ENCODE measurements around the gene MOV10.
A peak's percentile ranks its signal among the peaks of the same experiment; 100 is the strongest.

MOV10 gene

GRCh38 chr1:112744009-112744578, 69.6 kb downstream of the MOV10 start:
- DNase-seq = no peak
- Histone ChIP-seq H3K27ac (no peak overlapping the region), H3K27me3 (peaks cover 0 to 31% of the 10 kb centered on the region in 2 donors), H3K36me3 (no peaks in the 10 kb centered on the region), H3K9me3 (peaks cover 0 to 6% (median 3%) of the 10 kb centered on the region in 3 donors), H3K4me1 (peaks cover 0 to 11% (median 6%) of the 10 kb centered on the region in 4 donors), H3K4me3 (peak overlapping the region; percentile 20 to 30)
- TF ChIP-seq CTCF (IDR thresholded peaks at IDR 0.05) = peak in 1 of 2 experiments; percentile 22
- intact Hi-C loops (cut with DNase I; ENCODE audit: low total_unique reads) = no loop called here

GRCh38 chr1:112748396-112748795, 73.9 kb downstream of the MOV10 start:
- Histone ChIP-seq H3K36me3 (no peaks in the 10 kb centered on the region), H3K9me3 (peaks cover 0 to 3% (median 0%) of the 10 kb centered on the region in 3 donors), H3K4me1 (peaks cover 0 to 11% (median 6%) of the 10 kb centered on the region in 4 donors), H3K27ac (no peak overlapping the region), H3K27me3 (peaks cover 0 to 18% of the 10 kb centered on the region in 2 donors), H3K4me3 (no peak overlapping the region)
- intact Hi-C loops (cut with DNase I; ENCODE audit: low total_unique reads) = no loop called here
- no peak for TF ChIP-seq CTCF (IDR thresholded peaks at IDR 0.05)
- DNase-seq = no peak
